GM18526 (cell line): Measurements from ENCODE around the gene RNF175.

Source experiments
- POLR2A ChIP-seq: IDR thresholded peaks from 3 replicates; pipeline ENCODE4 v1.6.1; 2011; ENCODE audit not compliant: insufficient read length; ENCODE audit errors: extremely low read depth

RNF175 gene

GRCh38 chr4:153788413-153789276, 28.8 kb upstream of the RNF175 start, which contains the start of gene SFRP2:
Gene SFRP2, minus strand, starts transcription at chr4:153789083. Its CDS starts 248 bp downstream, at chr4:153788835.
- TF ChIP-seq POLR2A: no peak

GRCh38 chr4:153788051-153788412, 28.2 kb upstream of the RNF175 start:
- TF ChIP-seq POLR2A: no peak

GRCh38 chr4:153787575-153787974, 27.8 kb upstream of the RNF175 start:
- TF ChIP-seq POLR2A: no peak

GRCh38 chr4:153787061-153787560, 27.3 kb upstream of the RNF175 start:
- no peak for TF ChIP-seq POLR2A

GRCh38 chr4:153785910-153786721, 26.3 kb upstream of the RNF175 start:
- TF ChIP-seq POLR2A: no peak

GRCh38 chr4:153784166-153784699, 24.4 kb upstream of the RNF175 start:
- no peak for TF ChIP-seq POLR2A

- no peak for TF ChIP-seq POLR2A
Measured at GRCh38 chr4:153782581-153782980, 22.8 kb upstream of the RNF175 start.

- no peak for TF ChIP-seq POLR2A
Measured at GRCh38 chr4:153781717-153782416, 22.0 kb upstream of the RNF175 start.

GRCh38 chr4:153781280-153781679, 21.5 kb upstream of the RNF175 start:
- no peak for TF ChIP-seq POLR2A

- no peak for TF ChIP-seq POLR2A
Measured at GRCh38 chr4:153780876-153781275, 21.1 kb upstream of the RNF175 start.

GRCh38 chr4:153780221-153780620, 20.4 kb upstream of the RNF175 start:
- no peak for TF ChIP-seq POLR2A

- TF ChIP-seq POLR2A: no peak
Measured at GRCh38 chr4:153778383-153778782, 18.6 kb upstream of the RNF175 start.

- no peak for TF ChIP-seq POLR2A
Measured at GRCh38 chr4:153777421-153777820, 17.6 kb upstream of the RNF175 start.

GRCh38 chr4:153776601-153777000, 16.8 kb upstream of the RNF175 start:
- no peak for TF ChIP-seq POLR2A

GRCh38 chr4:153773236-153773690, 13.4 kb upstream of the RNF175 start:
- no peak for TF ChIP-seq POLR2A
